Loucy (cell line): Measurements from ENCODE around the gene NR2F1.

Experiments used
- H2AFZ ChIP-seq: fragments of 200-600 bp; sonication (generic); 2 replicates; pipeline ENCODE4 v1.6.0; 2016; ENCODE audit warnings: antibody characterized with exemption, mild to moderate bottlenecking, low read length, moderate library complexity
- H3F3A ChIP-seq: fragments of 200-600 bp; 2 replicates; pipeline ENCODE4 v1.6.0; 2016; ENCODE audit warnings: antibody characterized with exemption, low read depth, mild to moderate bottlenecking
- H3K27me3 ChIP-seq: fragments of 200-600 bp; sonication (generic); 2 replicates; pipeline ENCODE4 v1.6.1; 2014; ENCODE audit warnings: low read length, mild to moderate bottlenecking; ENCODE audit not compliant: insufficient read depth, poor library complexity, severe bottlenecking
- H3K36me3 ChIP-seq: fragments of 200-600 bp; sonication (generic); 2 replicates; pipeline ENCODE4 v1.6.1; 2016; ENCODE audit warnings: low read length; ENCODE audit not compliant: insufficient read depth
- H3K4me1 ChIP-seq: fragments of 200-600 bp; sonication (generic); 2 replicates; pipeline ENCODE4 v1.5.1; 2014; ENCODE audit warnings: low read length, mild to moderate bottlenecking; ENCODE audit not compliant: insufficient read depth, poor library complexity, severe bottlenecking
- H3K4me2 ChIP-seq: fragments of 200-600 bp; sonication (generic); 2 replicates; pipeline ENCODE4 v1.6.0; 2014; ENCODE audit warnings: antibody characterized with exemption, low read length, low read depth, mild to moderate bottlenecking; ENCODE audit not compliant: poor library complexity, severe bottlenecking
- H3K4me3 ChIP-seq: fragments of 200-600 bp; sonication (generic); 2 replicates; pipeline ENCODE4 v1.5.1; 2014; ENCODE audit warnings: low read length, mild to moderate bottlenecking, mixed read lengths; ENCODE audit not compliant: poor library complexity, severe bottlenecking
- H3K79me2 ChIP-seq: fragments of 200-600 bp; sonication (generic); 2 replicates; pipeline ENCODE4 v1.6.1; 2014; ENCODE audit warnings: low read length; ENCODE audit not compliant: insufficient read depth
- H3K9ac ChIP-seq: fragments of 200-600 bp; sonication (generic); 2 replicates; pipeline ENCODE4 v1.6.0; 2014; ENCODE audit warnings: mild to moderate bottlenecking, low read depth, low read length, moderate library complexity; ENCODE audit not compliant: poor library complexity, severe bottlenecking
- H3K9me2 ChIP-seq: fragments of 200-600 bp; sonication (generic); replicated peaks from 2 replicates; pipeline ENCODE4 v1.6.1; 2016; ENCODE audit warnings: low read depth, low read length, mixed read lengths
- H3K9me3 ChIP-seq: fragments of 200-600 bp; sonication (generic); 2 replicates; pipeline ENCODE4 v1.6.1; 2014; ENCODE audit warnings: mild to moderate bottlenecking, antibody characterized with exemption, low read length, low read depth; ENCODE audit not compliant: insufficient read depth
- H4K20me1 ChIP-seq: fragments of 200-600 bp; sonication (generic); 2 replicates; pipeline ENCODE4 v1.6.0; 2014; ENCODE audit warnings: antibody characterized with exemption, low read length, mild to moderate bottlenecking; ENCODE audit not compliant: insufficient read depth, poor library complexity, severe bottlenecking
- EZH2phosphoT487 ChIP-seq: fragments of 200-600 bp; IDR thresholded peaks from 2 replicates; pipeline ENCODE4 v1.6.1; 2018; ENCODE audit warnings: antibody characterized with exemption, mild to moderate bottlenecking, moderate library complexity, borderline replicate concordance
- TF ChIP-seq, protein P1 (sequence below): fragments of 200-600 bp; sonication (generic); conservative IDR thresholded peaks from 2 replicates; pipeline ENCODE4 v1.5.1; 2014; ENCODE audit warnings: mild to moderate bottlenecking, antibody characterized with exemption, low read length

NR2F1 gene

DNA sequence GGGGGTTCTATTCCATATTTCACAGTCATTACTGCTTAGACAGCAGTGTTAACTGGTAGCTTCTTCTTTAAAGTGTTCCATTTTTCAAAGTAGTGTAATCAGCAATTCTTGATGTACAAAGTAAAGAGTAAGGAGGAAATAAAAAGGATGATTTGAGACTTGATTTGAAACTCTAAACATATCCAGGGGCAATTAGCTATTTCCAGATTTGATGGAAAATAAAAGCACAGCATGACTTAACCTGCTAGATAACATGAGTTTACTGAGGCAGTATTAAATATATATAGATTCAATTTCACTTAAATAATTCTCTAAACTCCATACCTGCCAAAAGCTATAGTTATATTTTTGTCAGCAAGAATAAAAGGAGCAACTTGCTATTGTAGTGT lies 29.8 kb downstream of the NR2F1 start:
- Histone ChIP-seq H4K20me1 (no peaks in the 10 kb centered on the region), H2AFZ (no peak overlapping the region), H3K27me3 (no peaks in the 10 kb centered on the region), H3K79me2 (no peaks in the 10 kb centered on the region), H3K4me2 (no peak overlapping the region), H3K9me2 (no peaks in the 10 kb centered on the region), H3K36me3 (no peaks in the 10 kb centered on the region), H3K4me3 (no peak overlapping the region), H3K9ac (no peak overlapping the region), H3F3A (no peaks in the 10 kb centered on the region), H3K4me1 (no peaks in the 10 kb centered on the region), H3K9me3 (no peaks in the 10 kb centered on the region)
- no peak for TF ChIP-seq EZH2phosphoT487
- TF ChIP-seq, protein P1, sequence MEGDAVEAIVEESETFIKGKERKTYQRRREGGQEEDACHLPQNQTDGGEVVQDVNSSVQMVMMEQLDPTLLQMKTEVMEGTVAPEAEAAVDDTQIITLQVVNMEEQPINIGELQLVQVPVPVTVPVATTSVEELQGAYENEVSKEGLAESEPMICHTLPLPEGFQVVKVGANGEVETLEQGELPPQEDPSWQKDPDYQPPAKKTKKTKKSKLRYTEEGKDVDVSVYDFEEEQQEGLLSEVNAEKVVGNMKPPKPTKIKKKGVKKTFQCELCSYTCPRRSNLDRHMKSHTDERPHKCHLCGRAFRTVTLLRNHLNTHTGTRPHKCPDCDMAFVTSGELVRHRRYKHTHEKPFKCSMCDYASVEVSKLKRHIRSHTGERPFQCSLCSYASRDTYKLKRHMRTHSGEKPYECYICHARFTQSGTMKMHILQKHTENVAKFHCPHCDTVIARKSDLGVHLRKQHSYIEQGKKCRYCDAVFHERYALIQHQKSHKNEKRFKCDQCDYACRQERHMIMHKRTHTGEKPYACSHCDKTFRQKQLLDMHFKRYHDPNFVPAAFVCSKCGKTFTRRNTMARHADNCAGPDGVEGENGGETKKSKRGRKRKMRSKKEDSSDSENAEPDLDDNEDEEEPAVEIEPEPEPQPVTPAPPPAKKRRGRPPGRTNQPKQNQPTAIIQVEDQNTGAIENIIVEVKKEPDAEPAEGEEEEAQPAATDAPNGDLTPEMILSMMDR = no peak

DNA sequence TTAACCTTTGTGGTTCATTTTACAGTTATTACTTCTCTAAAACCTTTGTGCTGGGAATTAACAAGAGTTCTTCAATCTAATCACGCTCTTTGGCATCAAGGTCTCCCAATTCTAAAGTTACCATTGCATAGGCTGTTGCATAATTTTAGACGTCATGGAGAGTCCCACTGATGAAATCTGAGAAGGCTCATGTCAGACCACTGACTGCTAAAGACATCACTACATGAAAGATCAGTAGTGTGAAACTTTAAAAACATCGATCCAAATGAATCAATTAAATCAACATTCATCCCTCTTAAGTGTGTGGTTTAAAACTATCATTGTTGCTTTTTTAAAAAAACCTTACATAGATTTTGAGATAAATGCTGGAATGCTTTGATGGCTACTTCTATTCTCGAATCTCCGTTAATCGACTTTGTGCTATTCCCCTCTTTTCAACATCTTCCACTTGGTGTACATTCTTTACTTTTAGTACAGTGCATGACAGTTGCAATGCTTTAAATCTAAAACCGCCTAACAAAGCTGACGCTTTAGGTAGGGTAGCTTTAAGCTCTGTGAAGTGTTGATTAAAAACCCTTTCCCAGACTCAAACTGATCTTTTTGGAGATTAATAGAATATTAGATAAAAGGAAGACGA lies 33.6 kb downstream of the NR2F1 start:
- no peak overlapping the region for H2AFZ ChIP-seq
- H3K9ac ChIP-seq = no peak overlapping the region
- H3K9me3 ChIP-seq = no peaks in the 10 kb centered on the region
- no peak overlapping the region for H3K4me2 ChIP-seq
- H3K36me3 ChIP-seq = no peaks in the 10 kb centered on the region
- no peaks in the 10 kb centered on the region for H4K20me1 ChIP-seq
- no peaks in the 10 kb centered on the region for H3K79me2 ChIP-seq
- H3K4me3 ChIP-seq = no peak overlapping the region
- no peaks in the 10 kb centered on the region for H3F3A ChIP-seq
- no peaks in the 10 kb centered on the region for H3K27me3 ChIP-seq
- TF ChIP-seq, protein P1 = no peak
- no peaks in the 10 kb centered on the region for H3K9me2 ChIP-seq
- no peaks in the 10 kb centered on the region for H3K4me1 ChIP-seq

DNA sequence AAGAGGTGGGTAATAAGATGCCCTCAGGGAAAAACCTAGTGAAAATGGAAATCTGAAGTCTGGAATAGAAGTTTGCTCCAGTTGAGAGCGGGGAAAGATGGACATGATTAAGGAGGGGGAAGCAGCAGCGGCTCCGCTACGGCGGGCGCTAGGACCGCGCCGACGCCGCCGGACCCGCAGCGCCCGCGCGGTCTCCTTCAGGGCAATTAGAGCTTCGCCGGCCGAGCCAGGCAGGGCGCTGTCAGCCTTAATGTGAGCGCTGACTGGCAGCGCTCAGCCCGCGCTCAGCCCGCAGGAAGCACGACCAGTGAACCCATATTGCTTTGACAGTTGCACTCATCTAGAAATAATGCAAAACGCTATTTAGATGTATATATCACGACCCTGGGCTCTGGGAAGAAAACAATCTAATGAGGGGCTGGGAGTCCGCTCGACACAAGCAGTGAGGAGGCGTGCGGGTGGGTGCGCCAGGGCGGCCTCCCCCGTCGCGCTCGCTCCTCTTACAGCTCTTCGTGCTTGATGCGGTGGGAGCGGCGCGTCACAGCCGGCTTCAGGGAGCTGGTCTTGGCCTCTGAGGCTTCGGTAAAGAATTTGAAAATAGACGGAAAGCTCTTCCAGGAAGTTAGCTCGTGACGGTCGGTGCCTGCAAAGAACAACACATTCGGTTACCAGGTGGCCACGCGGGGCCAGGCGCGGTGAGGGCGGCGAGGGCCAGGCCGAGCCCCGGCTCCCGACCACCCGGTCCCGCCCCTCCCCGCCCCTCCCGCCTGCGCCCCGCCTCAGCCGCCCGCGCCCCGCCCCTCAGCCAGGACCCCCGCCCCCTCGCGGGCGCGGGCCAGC lies 37.7 kb downstream of the NR2F1 start:
- Histone ChIP-seq H2AFZ (no peak overlapping the region), H3K4me3 (no peak overlapping the region), H3K9me3 (no peaks in the 10 kb centered on the region), H4K20me1 (no peaks in the 10 kb centered on the region), H3K27me3 (no peaks in the 10 kb centered on the region), H3F3A (no peaks in the 10 kb centered on the region), H3K4me1 (no peaks in the 10 kb centered on the region), H3K4me2 (no peak overlapping the region), H3K36me3 (no peaks in the 10 kb centered on the region), H3K9ac (no peak overlapping the region), H3K9me2 (no peaks in the 10 kb centered on the region), H3K79me2 (no peaks in the 10 kb centered on the region)
- TF ChIP-seq, protein P1 = no peak
- no peak for TF ChIP-seq EZH2phosphoT487
